BJ (cell line): ENCODE data around the gene PPIB. TPM values are rescaled to one million over a fixed set of nuclear protein-coding genes. Genes with fewer than 3 reads are reported as not detected.

Experiments
- CTCF ChIA-PET: fragments of 350-600 bp; formaldehyde crosslinking; extraction: SDS; loops from one replicate; lab custom pipeline; 2021; ENCODE audit warnings: antibody characterized with exemption, inconsistent platforms; lab: Yijun Ruan, JAX
- POLR2A ChIA-PET: fragments of 300-600 bp; sonication (Branson Sonifier 250); formaldehyde crosslinking; extraction: SDS; loops from one replicate; lab custom pipeline; 2021; ENCODE audit warnings: antibody characterized with exemption; lab: Charles Lee
- DNase-seq: peaks from one replicate; pipeline ENCODE4 v3.0.0-alpha.2; 2011; ENCODE audit warnings: low read depth
- H3K27me3 ChIP-seq: 2 replicates; pipeline ENCODE4 v1.6.0; 2011; ENCODE audit warnings: low read length; ENCODE audit not compliant: control insufficient read depth, insufficient read depth
- H3K36me3 ChIP-seq: 2 replicates; pipeline ENCODE4 v1.5.1; 2011; ENCODE audit warnings: low read length; ENCODE audit not compliant: control insufficient read depth, insufficient read depth
- H3K4me3 ChIP-seq: 2 replicates; pipeline ENCODE4 v1.5.1; 2011; ENCODE audit warnings: low read depth, mild to moderate bottlenecking, control low read depth, low read length
- polyA plus RNA-seq: library from polyadenylated mRNA; depleted of rRNA; stranded (reverse); fragments of >200 nt; gene quantifications from 2 replicates; pipeline ENCODE4 v1.2.3, GENCODE V29; 2011
- TF ChIP-seq, protein P1 (sequence below): IDR thresholded peaks from 2 replicates; pipeline ENCODE4 v1.5.1; 2011; ENCODE audit warnings: low read depth, mild to moderate bottlenecking, control low read depth, inconsistent platforms, low read length, moderate library complexity; ENCODE audit not compliant: insufficient read depth

The PPIB gene
- polyA plus RNA-seq, 1 experiment: 1,794 TPM

DNA sequence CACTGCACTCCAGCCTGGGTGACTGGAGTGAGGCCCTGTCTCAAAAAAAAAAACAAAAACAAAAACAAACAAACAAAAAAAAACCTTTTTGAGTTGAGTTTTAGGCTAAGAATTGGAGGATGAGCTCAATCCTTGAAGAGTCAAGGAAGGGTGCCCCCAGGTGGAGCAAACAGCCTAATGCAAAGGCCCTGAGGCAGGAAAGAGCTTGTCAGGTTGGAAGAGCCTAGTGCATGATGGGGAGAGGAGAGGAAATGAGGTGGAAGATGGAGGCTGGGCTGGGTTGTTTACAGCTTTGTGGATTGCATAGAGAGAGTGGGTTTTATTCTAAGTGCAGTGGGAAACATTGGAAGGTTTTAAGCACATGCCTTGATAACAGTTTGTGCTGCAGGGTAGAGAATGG lies 13.4 kb downstream of the PPIB start:
- POLR2A ChIA-PET: no interaction called here
- H3K4me3 ChIP-seq: no peak overlapping the region
- peaks cover 3% of the 10 kb centered on the region for H3K36me3 ChIP-seq
- H3K27me3 ChIP-seq: peaks cover 5% of the 10 kb centered on the region
- TF ChIP-seq, protein P1, sequence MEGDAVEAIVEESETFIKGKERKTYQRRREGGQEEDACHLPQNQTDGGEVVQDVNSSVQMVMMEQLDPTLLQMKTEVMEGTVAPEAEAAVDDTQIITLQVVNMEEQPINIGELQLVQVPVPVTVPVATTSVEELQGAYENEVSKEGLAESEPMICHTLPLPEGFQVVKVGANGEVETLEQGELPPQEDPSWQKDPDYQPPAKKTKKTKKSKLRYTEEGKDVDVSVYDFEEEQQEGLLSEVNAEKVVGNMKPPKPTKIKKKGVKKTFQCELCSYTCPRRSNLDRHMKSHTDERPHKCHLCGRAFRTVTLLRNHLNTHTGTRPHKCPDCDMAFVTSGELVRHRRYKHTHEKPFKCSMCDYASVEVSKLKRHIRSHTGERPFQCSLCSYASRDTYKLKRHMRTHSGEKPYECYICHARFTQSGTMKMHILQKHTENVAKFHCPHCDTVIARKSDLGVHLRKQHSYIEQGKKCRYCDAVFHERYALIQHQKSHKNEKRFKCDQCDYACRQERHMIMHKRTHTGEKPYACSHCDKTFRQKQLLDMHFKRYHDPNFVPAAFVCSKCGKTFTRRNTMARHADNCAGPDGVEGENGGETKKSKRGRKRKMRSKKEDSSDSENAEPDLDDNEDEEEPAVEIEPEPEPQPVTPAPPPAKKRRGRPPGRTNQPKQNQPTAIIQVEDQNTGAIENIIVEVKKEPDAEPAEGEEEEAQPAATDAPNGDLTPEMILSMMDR: 0 out of 2 replicates have a peak, but pooled peaks have one; percentile 13
- CTCF ChIA-PET: interaction anchor here (0.7 kb wide), 1 partner anchor 63 kb away, joined by 3 read pairs; no protein-coding TSS in a partner anchor
- no peak for DNase-seq

- POLR2A ChIA-PET: no interaction called here
- TF ChIP-seq, protein P1: no peak
- CTCF ChIA-PET: interaction anchor here (1.0 to 1.2 kb wide), 2 partner anchors 14 to 17 kb away, joined by 3 read pairs; partner anchors contain the start of gene PPIB
Measured at GRCh38 chr15:64148581-64148980, 14.2 kb downstream of the PPIB start.

DNA sequence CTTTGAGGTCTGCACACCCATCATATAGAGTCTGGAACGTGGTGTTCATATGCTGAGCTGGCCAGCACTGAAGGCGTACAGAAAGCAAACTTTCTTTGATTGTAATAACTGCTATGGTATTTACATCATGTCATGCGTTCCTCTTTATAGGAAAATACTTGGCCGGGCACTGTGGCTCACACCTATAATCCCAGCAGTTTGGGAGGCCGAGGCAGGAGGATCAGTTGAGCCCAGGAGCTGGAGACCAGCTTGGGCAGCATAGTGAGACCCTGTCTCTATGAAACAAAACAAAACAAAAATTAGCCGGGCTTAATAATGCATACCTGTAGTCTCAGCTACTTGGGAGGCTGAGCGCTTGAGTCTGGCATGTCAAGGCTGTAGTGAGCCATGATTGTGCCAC lies 14.7 kb downstream of the PPIB start:
- H3K4me3 ChIP-seq: no peak overlapping the region
- no peaks in the 10 kb centered on the region; the same call in 1 of the 2 replicates for H3K36me3 ChIP-seq
- TF ChIP-seq, protein P1: no peak
- CTCF ChIA-PET: interaction anchor here (0.8 to 1.2 kb wide), 3 partner anchors 9 to 16 kb away, joined by 3 read pairs; partner anchors contain the start of gene PPIB
- peaks cover 5% of the 10 kb centered on the region for H3K27me3 ChIP-seq
- no peak for DNase-seq
- POLR2A ChIA-PET: no interaction called here

More at GRCh38 chr15:64148581-64148980, 14.2 kb downstream of the PPIB start:
- Histone ChIP-seq H3K27me3 (peaks cover 5% of the 10 kb centered on the region), H3K36me3 (no peaks in the 10 kb centered on the region; the same call in 1 of the 2 replicates), H3K4me3 (no peak overlapping the region)
- no peak for DNase-seq

GRCh38 chr15:64146885-64147681 lies 15.7 kb downstream of the PPIB start:
- Histone ChIP-seq H3K27me3 (no peaks in the 10 kb centered on the region; the same call in 1 of the 2 replicates), H3K36me3 (peaks cover 2% of the 10 kb centered on the region; the same call in 1 of the 2 replicates), H3K4me3 (no peak overlapping the region)
- TF ChIP-seq, protein P1: no peak
- no peak for DNase-seq
- ChIA-PET CTCF (interaction anchor here (0.8 to 1.2 kb wide), 2 partner anchors 10 to 16 kb away, joined by 3 read pairs; partner anchors contain the start of gene PPIB), POLR2A (interaction anchor here (0.6 kb wide), 1 partner anchor 45 kb away, joined by 5 read pairs; no protein-coding TSS in a partner anchor)

GRCh38 chr15:64146520-64146884 lies 16.3 kb downstream of the PPIB start:
- Histone ChIP-seq H3K27me3 (no peaks in the 10 kb centered on the region), H3K4me3 (no peak overlapping the region), H3K36me3 (peaks cover 6% of the 10 kb centered on the region)
- POLR2A ChIA-PET: no interaction called here
- DNase-seq: no peak
- TF ChIP-seq, protein P1: no peak
- CTCF ChIA-PET: interaction anchor here (0.7 kb wide), 1 partner anchor 34 kb away, joined by 3 read pairs; no protein-coding TSS in a partner anchor
